CD4-positive, alpha-beta T cell treated with Interleukin-4 for 1 hour (primary cell): ENCODE data around the gene TRAP1.
"Not testable (repeated sequence)": the region's sequence is repeated elsewhere in the genome, so short reads cannot be mapped to it uniquely, and the experiment has no call there.

Experiments
- DNase-seq, 2 donors: peaks; one replicate each; pipeline ENCODE4 v3.0.0-alpha.2; 2020 to 2022

Gene TRAP1

DNA sequence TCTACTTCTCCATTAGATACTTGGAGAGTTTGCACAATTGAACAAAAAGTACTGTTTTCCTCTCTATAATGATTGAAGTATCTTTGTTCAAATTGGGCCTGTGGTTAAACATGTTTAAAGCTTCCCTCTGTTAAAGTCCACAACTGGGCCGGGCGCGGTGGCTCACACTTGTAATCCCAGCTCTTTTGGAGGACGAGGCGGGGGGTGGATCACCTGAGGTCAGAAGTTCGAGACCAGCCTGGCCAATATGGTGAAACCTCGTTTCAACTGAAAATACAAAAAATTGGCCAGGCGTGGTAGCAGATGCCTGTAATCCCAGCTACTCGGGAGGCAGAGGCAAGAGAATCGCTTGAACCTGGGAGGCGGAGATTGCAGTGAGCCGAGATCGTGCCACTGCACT, 108.3 kb downstream of the TRAP1 start:
- not testable (repeated sequence) for DNase-seq

DNA sequence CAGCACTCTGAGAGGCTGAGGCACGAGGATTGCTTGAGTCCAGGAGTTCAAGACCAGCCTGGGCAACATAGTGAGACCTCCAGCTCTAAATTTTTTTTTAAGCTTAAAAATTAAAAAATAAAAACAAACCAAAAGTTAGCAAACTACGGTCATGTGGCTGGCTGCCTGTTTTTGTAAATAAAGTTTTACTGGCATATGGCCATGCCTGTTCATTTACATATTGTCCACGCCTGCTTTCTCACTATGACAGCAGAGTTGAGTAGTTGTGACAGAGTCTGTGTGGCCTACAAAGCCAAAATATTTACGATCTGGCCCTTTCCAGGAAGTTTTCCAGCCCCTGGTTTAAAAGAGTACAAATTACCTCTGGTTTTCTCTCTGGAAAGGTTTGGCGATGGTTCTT, 109.3 kb downstream of the TRAP1 start:
- DNase-seq: no peak
